Stimulated activated CD4-positive, alpha-beta T cell treated with anti-CD3 and anti-CD28 coated beads, Interleukin-1b, Interleukin-23, amount 100 ng/mL, for 4 hours (primary cell): ENCODE data around the gene SGCD.

Experiments used
- DNase-seq, 2 donors: peaks; one replicate each; pipeline ENCODE4 v3.0.0-alpha.2; 2020; ENCODE audit warnings: low read depth in 2 of 2

The SGCD gene

GRCh38 chr5:156361436-156362109 is 34.6 kb downstream of the SGCD start:
- no peak for DNase-seq

GRCh38 chr5:156363861-156364260 is 36.9 kb downstream of the SGCD start:
- no peak for DNase-seq

GRCh38 chr5:156366521-156366920 is 39.6 kb downstream of the SGCD start:
- DNase-seq = no peak

- DNase-seq = no peak
These were observed 40.6 kb downstream of the SGCD start for GRCh38 chr5:156367597-156367996.

GRCh38 chr5:156375895-156376495 is 49.0 kb downstream of the SGCD start:
- no peak for DNase-seq

GRCh38 chr5:156376751-156377150 is 49.8 kb downstream of the SGCD start:
- no peak for DNase-seq

GRCh38 chr5:156378159-156378558 is 51.2 kb downstream of the SGCD start:
- no peak for DNase-seq

- no peak for DNase-seq
These were observed 52.2 kb downstream of the SGCD start for GRCh38 chr5:156379206-156379605.

GRCh38 chr5:156380848-156381247 is 53.9 kb downstream of the SGCD start:
- DNase-seq = no peak

- DNase-seq = no peak
These were observed 56.7 kb downstream of the SGCD start for GRCh38 chr5:156383510-156384265.

GRCh38 chr5:156385416-156385815 is 58.5 kb downstream of the SGCD start:
- DNase-seq = no peak

- no peak for DNase-seq
These were observed 60.0 kb downstream of the SGCD start for GRCh38 chr5:156386976-156387375.

- no peak for DNase-seq
These were observed 60.4 kb downstream of the SGCD start for GRCh38 chr5:156387391-156387790.

GRCh38 chr5:156388233-156388632 is 61.3 kb downstream of the SGCD start:
- DNase-seq = no peak

- DNase-seq = no peak
These were observed 64.2 kb downstream of the SGCD start for GRCh38 chr5:156391139-156391538.

- DNase-seq = no peak
These were observed 67.0 kb downstream of the SGCD start for GRCh38 chr5:156393980-156394379.

GRCh38 chr5:156394642-156395305 is 67.8 kb downstream of the SGCD start:
- no peak for DNase-seq

GRCh38 chr5:156395306-156395675 is 68.3 kb downstream of the SGCD start:
- no peak for DNase-seq

GRCh38 chr5:156396063-156396829 is 69.3 kb downstream of the SGCD start:
- no peak for DNase-seq

- DNase-seq = no peak
These were observed 69.8 kb downstream of the SGCD start for GRCh38 chr5:156396830-156397081.

- DNase-seq = no peak
These were observed 72.4 kb downstream of the SGCD start for GRCh38 chr5:156399323-156399722.
